B cell (primary cell): ENCODE results near the gene CLSTN2. TPM values are rescaled to one million over a fixed set of nuclear protein-coding genes. Genes with fewer than 3 reads are reported as not detected.

Experiments used
- ATAC-seq: fragments of 200-7000 bp; cut with Tn5 transposase; one replicate; pipeline ENCODE4 v1.10.0; 2021; ENCODE audit warnings: low read depth, mild to moderate bottlenecking, moderate number of reproducible peaks, moderate library complexity
- CTCF ChIA-PET: fragments of 350-600 bp; sonication (Branson Sonifier 250); formaldehyde crosslinking; loops from one replicate; lab custom pipeline; 2021; ENCODE audit warnings: antibody characterized with exemption, inconsistent platforms; lab: Charles Lee
- POLR2A ChIA-PET: fragments of 350-600 bp; sonication (Branson Sonifier 250); formaldehyde crosslinking; loops from one replicate; lab custom pipeline; 2021; ENCODE audit warnings: antibody characterized with exemption; lab: Charles Lee
- DNase-seq: peaks from one replicate; pipeline ENCODE4 v3.0.0; 2013
- H2AFZ ChIP-seq: 2 replicates; pipeline ENCODE4 v1.6.1; 2012; ENCODE audit warnings: mild to moderate bottlenecking, low read depth, low read length; ENCODE audit not compliant: insufficient read depth, poor library complexity, severe bottlenecking
- H3K27ac ChIP-seq, 2 donors: 1 replicate in 1 of 2; 2 replicates in 1 of 2; pipeline ENCODE4 v1.5.1; 2012 to 2013; ENCODE audit warnings: low read length in 2 of 2, mild to moderate bottlenecking in 2 of 2, moderate library complexity in 1 of 2
- H3K27me3 ChIP-seq, 4 experiments: fragments of 200-600 bp in 1 of 4; sonication (generic) in 1 of 4; replicated peaks in 1 of 4; 1 replicate in 2 of 4; 2 replicates in 2 of 4; pipeline versions ENCODE4 v1.6.1 to v1.7.0; 2013 to 2016; ENCODE audit warnings: low read length in 3 of 4, mild to moderate bottlenecking in 2 of 4, mixed read lengths in 1 of 4, moderate library complexity in 1 of 4; ENCODE audit not compliant: insufficient read depth in 4 of 4, control insufficient read depth in 3 of 4; ENCODE audit errors: control extremely low read depth in 1 of 4
- H3K36me3 ChIP-seq, 2 experiments: replicated peaks in 1 of 2; 1 replicate in 1 of 2; 2 replicates in 1 of 2; pipeline versions ENCODE4 v1.6.1 to v1.7.1; 2013; ENCODE audit warnings: low read length in 1 of 2; ENCODE audit not compliant: insufficient read depth in 2 of 2, control insufficient read depth in 1 of 2; ENCODE audit errors: control extremely low read depth in 1 of 2, extremely low read depth in 1 of 2
- H3K4me1 ChIP-seq, 2 donors: fragments of 200-600 bp in 1 of 2; sonication (generic) in 1 of 2; 1 replicate in 1 of 2; 2 replicates in 1 of 2; pipeline versions ENCODE4 v1.5.1 to v1.6.1; 2013 to 2017; ENCODE audit warnings: low read length in 2 of 2; ENCODE audit not compliant: control insufficient read depth in 2 of 2, insufficient read depth in 2 of 2
- H3K4me2 ChIP-seq: replicated peaks from 2 replicates; pipeline ENCODE3; 2012; ENCODE audit warnings: mild to moderate bottlenecking, low read depth, low read length; ENCODE audit not compliant: poor library complexity, severe bottlenecking
- H3K4me3 ChIP-seq, 5 experiments: fragments of 200-600 bp in 1 of 5; sonication (generic) in 1 of 5; 1 replicate in 3 of 5; 2 replicates in 2 of 5; pipeline versions ENCODE4 v1.5.1 to v1.7.0; 2011 to 2016; ENCODE audit warnings: low read length in 4 of 5, mild to moderate bottlenecking in 4 of 5, low read depth in 2 of 5, control low read depth in 1 of 5, moderate library complexity in 1 of 5; ENCODE audit not compliant: insufficient read depth in 1 of 5; ENCODE audit errors: control extremely low read depth in 1 of 5, extremely low read depth in 1 of 5
- H3K79me2 ChIP-seq: fragments of 200-600 bp; sonication (generic); one replicate; pipeline ENCODE4 v1.6.0; 2016; ENCODE audit warnings: low read length; ENCODE audit not compliant: control insufficient read depth, insufficient read depth
- H3K9ac ChIP-seq: fragments of 200-600 bp; sonication (generic); 2 replicates; pipeline ENCODE4 v1.6.1; 2017; ENCODE audit warnings: mild to moderate bottlenecking, low read length, moderate library complexity
- H3K9me3 ChIP-seq, 3 donors: one replicate each; pipeline versions ENCODE4 v1.6.1 to v1.7.1; 2013; ENCODE audit warnings: low read length in 2 of 3; ENCODE audit not compliant: control insufficient read depth in 2 of 3, insufficient read depth in 1 of 3; ENCODE audit errors: control extremely low read depth in 1 of 3
- H4K20me1 ChIP-seq: 2 replicates; pipeline ENCODE4 v1.6.0; 2012; ENCODE audit warnings: mild to moderate bottlenecking, low read length; ENCODE audit not compliant: insufficient read depth, control insufficient read depth, poor library complexity, severe bottlenecking
- H3K27ac Mint-ChIP-seq: one replicate; pipeline ENCODE4 v1.8.0; 2021; ENCODE audit warnings: mixed read lengths
- H3K27me3 Mint-ChIP-seq: one replicate; pipeline ENCODE4 v1.8.0; 2021; ENCODE audit warnings: mixed read lengths
- H3K4me1 Mint-ChIP-seq: one replicate; pipeline ENCODE4 v1.8.0; 2021; ENCODE audit warnings: mixed read lengths
- H3K4me3 Mint-ChIP-seq: one replicate; pipeline ENCODE4 v1.8.0; 2021; ENCODE audit warnings: mixed read lengths
- H3K9me3 Mint-ChIP-seq: one replicate; pipeline ENCODE4 v1.8.0; 2022; ENCODE audit warnings: mixed read lengths; ENCODE audit not compliant: insufficient read depth
- CTCF ChIP-seq: fragments of 200-600 bp; IDR thresholded peaks from one replicate; pipeline ENCODE4 v1.8.0; 2022; ENCODE audit warnings: antibody characterized with exemption, mild to moderate bottlenecking
- EZH2 ChIP-seq: IDR thresholded peaks from 2 replicates; pipeline ENCODE4 v1.6.1; 2012; ENCODE audit warnings: borderline replicate concordance, low read depth, mild to moderate bottlenecking, moderate library complexity, low read length; ENCODE audit not compliant: insufficient read depth, poor library complexity, severe bottlenecking
- WGBS: methylation state at CpG from one replicate; pipeline ENCODE4 v1.1.5; 2013; ENCODE audit warnings: missing lambda C conversion rate; ENCODE audit not compliant: insufficient coverage; 5-methylcytosine and 5-hydroxymethylcytosine counted together
- intact Hi-C: fragments of 100-400 bp; cut with micrococcal nuclease; formaldehyde crosslinking; loops from one replicate; pipeline ENCODE4 v1.10.0; 2022
- polyA plus RNA-seq: library from polyadenylated mRNA; depleted of rRNA; stranded (reverse); fragments of >200 nt; gene quantifications from 2 replicates; pipeline ENCODE4 v1.2.3, GENCODE V29; 2012
- total RNA-seq, 2 donors: library from RNA; stranded (reverse); fragments of 120-200 nt in 1 of 2; gene quantifications; 1 replicate in 1 of 2; 2 replicates in 1 of 2; pipeline versions ENCODE4 v1.2.3 to v1.2.4, GENCODE V29; 2013 to 2022

Gene CLSTN2
- total and polyA plus RNA-seq, 2 donors (not counting 1 experiment from before 2014, with no cell fraction given) = not detected

DNA sequence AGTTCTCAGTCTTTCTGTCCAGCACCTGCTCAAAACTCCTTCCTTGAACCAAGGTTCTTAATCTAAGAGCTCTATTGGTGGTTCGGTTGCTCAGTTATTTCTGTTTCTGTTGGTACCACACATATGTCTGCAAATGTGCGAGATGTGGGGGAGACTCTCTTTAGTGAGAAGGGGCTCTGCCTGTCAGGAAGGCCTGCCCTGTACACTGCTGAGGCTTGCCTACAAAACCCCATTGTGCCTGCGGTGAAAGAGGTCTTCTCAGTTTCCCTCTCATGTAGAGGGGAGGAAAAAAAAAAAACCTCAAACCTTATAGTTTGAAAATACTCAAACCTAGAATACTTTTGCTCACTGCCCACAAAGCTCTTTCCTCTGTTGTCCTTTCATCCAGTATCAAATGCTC, 142.4 kb downstream of the CLSTN2 start:
- CTCF ChIA-PET = no interaction called here
- Histone ChIP-seq H3K4me1 (no peaks in the 10 kb centered on the region), H3K9me3 (no peaks in the 10 kb centered on the region), H3K27me3 (no peaks in the 10 kb centered on the region), H3K27ac (no peak overlapping the region), H3K79me2 (no peaks in the 10 kb centered on the region), H3K9ac (no peak overlapping the region), H3K4me2 (no peak overlapping the region), H4K20me1 (no peaks in the 10 kb centered on the region), H3K36me3 (no peaks in the 10 kb centered on the region), H3K4me3 (no peak overlapping the region), H2AFZ (no peak overlapping the region)
- no peak for TF ChIP-seq CTCF
- no peak for TF ChIP-seq EZH2
- Mint-ChIP-seq H3K27me3 (peaks cover 3% of the 10 kb centered on the region), H3K9me3 (no peaks in the 10 kb centered on the region), H3K27ac (no peak overlapping the region), H3K4me3 (no peak overlapping the region), H3K4me1 (no peaks in the 10 kb centered on the region)
- WGBS = 100% methylated on average over 2 of the region's 3 CpGs
- no peak for ATAC-seq
- intact Hi-C loops = no loop called here
- DNase-seq = no peak
- POLR2A ChIA-PET = no interaction called here

- Histone ChIP-seq H3K4me2 (no peak overlapping the region), H3K4me3 (no peak overlapping the region), H3K27me3 (no peaks in the 10 kb centered on the region), H3K27ac (no peak overlapping the region), H3K79me2 (no peaks in the 10 kb centered on the region), H2AFZ (no peak overlapping the region), H3K4me1 (no peaks in the 10 kb centered on the region), H3K9me3 (no peaks in the 10 kb centered on the region), H3K36me3 (no peaks in the 10 kb centered on the region), H3K9ac (no peak overlapping the region), H4K20me1 (no peaks in the 10 kb centered on the region)
- no peak for TF ChIP-seq CTCF
- no peak for TF ChIP-seq EZH2
- ATAC-seq (no peak), DNase-seq (no peak)
- CTCF ChIA-PET = no interaction called here
- intact Hi-C loops = no loop called here
- POLR2A ChIA-PET = no interaction called here
- H3K4me3 Mint-ChIP-seq = no peak overlapping the region
- no peaks in the 10 kb centered on the region for H3K9me3 Mint-ChIP-seq
- no peak overlapping the region for H3K27ac Mint-ChIP-seq
- WGBS = 68% methylated on average over 4 of the region's 4 CpGs
- peaks cover 6% of the 10 kb centered on the region for H3K27me3 Mint-ChIP-seq
- H3K4me1 Mint-ChIP-seq = no peaks in the 10 kb centered on the region
These were observed 143.4 kb downstream of the CLSTN2 start for GRCh38 chr3:140078343-140078742.
